Measurements from ENCODE around the gene CSAD.
"Not testable (repeated sequence)": the region's sequence is repeated elsewhere in the genome, so short reads cannot be mapped to it uniquely, and the experiment has no call there.

The CSAD gene

GRCh38 chr12:53178803-53179202 lies 1.9 kb downstream of the CSAD start:
- not testable (repeated sequence) for DNase-seq

GRCh38 chr12:53177447-53177846 lies 3.3 kb downstream of the CSAD start:
- DNase-seq = not testable (repeated sequence)

- no peak for DNase-seq
Observed at GRCh38 chr12:53176750-53177149, 4.0 kb downstream of the CSAD start.

- no peak for DNase-seq
Observed at GRCh38 chr12:53174881-53175491, 5.7 kb downstream of the CSAD start.

GRCh38 chr12:53173085-53173715 lies 7.5 kb downstream of the CSAD start:
- DNase-seq = no peak

GRCh38 chr12:53172352-53172751 lies 8.4 kb downstream of the CSAD start:
- no peak for DNase-seq

GRCh38 chr12:53171725-53172329 lies 8.9 kb downstream of the CSAD start:
- no peak for DNase-seq

GRCh38 chr12:53170876-53171724 lies 9.6 kb downstream of the CSAD start:
- no peak for DNase-seq

GRCh38 chr12:53170215-53170614 lies 10.5 kb downstream of the CSAD start:
- DNase-seq = no peak

- no peak for DNase-seq
Observed at GRCh38 chr12:53169644-53170043, 11.1 kb downstream of the CSAD start.

GRCh38 chr12:53166837-53167236 lies 13.9 kb downstream of the CSAD start:
- DNase-seq = no peak

- DNase-seq = not testable (repeated sequence)
Observed at GRCh38 chr12:53163008-53163407, 17.7 kb downstream of the CSAD start.

GRCh38 chr12:53161119-53161911 lies 19.4 kb downstream of the CSAD start:
- DNase-seq = no peak

- no peak for DNase-seq
Observed at GRCh38 chr12:53160673-53161072, 20.1 kb downstream of the CSAD start.

GRCh38 chr12:53160000-53160399 lies 20.7 kb downstream of the CSAD start:
- DNase-seq = no peak

- DNase-seq = peak; percentile 86
Observed at GRCh38 chr12:53159195-53159839, 21.4 kb downstream of the CSAD start.

GRCh38 chr12:53152390-53152789 lies 28.3 kb downstream of the CSAD start:
- DNase-seq = no peak

- no peak for DNase-seq
Observed at GRCh38 chr12:53151039-53151438, 29.7 kb downstream of the CSAD start.

GRCh38 chr12:53147653-53148052 lies 33.1 kb downstream of the CSAD start:
- DNase-seq = no peak

- no peak for DNase-seq
Observed at GRCh38 chr12:53147181-53147580, 33.5 kb downstream of the CSAD start.

- no peak for DNase-seq
Observed at GRCh38 chr12:53145383-53146260, 35.1 kb downstream of the CSAD start.

Measured in effector CD4-positive, alpha-beta T cell (primary cell).